ENCODE measurements around the gene HEPACAM2. TPM values are rescaled to one million over a fixed set of nuclear protein-coding genes. Genes with fewer than 3 reads are reported as not detected.

Gene HEPACAM2
- total and polyA plus RNA-seq, 2 of the 8 experiments (the other 6 are each of a cell fraction or from before 2014, with no cell fraction given) = not detected

- H2AFZ ChIP-seq (ENCODE audit: low read length) = no peak overlapping the region
- FAIRE-seq = peak; percentile 7
Measured at GRCh38 chr7:93245525-93246432, 19.5 kb upstream of the HEPACAM2 start.

More at GRCh38 chr7:93245525-93246432, 19.5 kb upstream of the HEPACAM2 start:
- no peaks in the 10 kb centered on the region for H3K27me3 ChIP-seq (replicated peaks in 1 of 4; ENCODE audit: control insufficient read depth in 3 of 4, extremely low read depth in 1 of 4, insufficient read depth in 3 of 4, low read length in 3 of 4)
- H3K9me3 ChIP-seq (ENCODE audit: insufficient read depth in 2 of 2, low read depth in 1 of 2, low read length in 1 of 2) = no peaks in the 10 kb centered on the region
- H3K18ac ChIP-seq (ENCODE audit: extremely low read depth, low read length) = no peak overlapping the region
- H3K56ac ChIP-seq (replicated peaks; ENCODE audit: insufficient read length, low read depth, low read length) = no peak overlapping the region
- H3K23ac ChIP-seq (ENCODE audit: insufficient read length) = no peak overlapping the region
- H4K20me1 ChIP-seq (replicated peaks in 1 of 2; ENCODE audit: control insufficient read depth in 1 of 2, insufficient read depth in 2 of 2, low read length in 2 of 2) = no peaks in the 10 kb centered on the region
- POLR2A ChIA-PET (ENCODE audit: partially characterized antibody) = interaction anchor here (1.5 kb wide), 1 partner anchor 14 kb away, joined by 3 read pairs; the partner anchor contains the start of gene VPS50
- 67% methylated on average over 9 of the region's 9 CpGs; no CpG with 5 or more reads in 1 of the 2 experiments for WGBS, 2 experiments (ENCODE audit: extremely low coverage in 1 of 2, insufficient coverage in 1 of 2, insufficient read length in 1 of 2, insufficient replicate concordance in 2 of 2, low coverage in 1 of 2, low lambda C conversion rate in 2 of 2, missing lambda C conversion rate in 1 of 2)
- H4K91ac ChIP-seq (replicated peaks; ENCODE audit: insufficient read length, low read length) = no peak overlapping the region
- H2AK5ac ChIP-seq (ENCODE audit: low read depth, low read length) = no peak overlapping the region
- no peaks in the 10 kb centered on the region for H3K36me3 ChIP-seq (ENCODE audit: control insufficient read depth in 2 of 4, insufficient read depth in 4 of 4, low read length in 3 of 4)
- no peaks in the 10 kb centered on the region for H3K79me2 ChIP-seq (ENCODE audit: control insufficient read depth in 1 of 2, insufficient read depth in 2 of 2, low read length in 2 of 2)
- H2BK15ac ChIP-seq (ENCODE audit: low read length) = no peak overlapping the region
- no peak overlapping the region for H3K4ac ChIP-seq (replicated peaks; ENCODE audit: insufficient read length, low read depth, low read length)
- no peak overlapping the region for H3K9ac ChIP-seq (replicated peaks in 1 of 4; ENCODE audit: extremely low read depth in 1 of 4, low read depth in 3 of 4, low read length in 3 of 4)
- H2BK5ac ChIP-seq (ENCODE audit: low read depth, low read length) = no peak overlapping the region
- H3K4me3 ChIP-seq (ENCODE audit: extremely low read depth in 1 of 4, insufficient read depth in 2 of 4, low read depth in 3 of 4, low read length in 4 of 4) = no peak overlapping the region
- H3K4me2 ChIP-seq (ENCODE audit: insufficient read depth in 1 of 2, low read depth in 2 of 2, low read length in 2 of 2) = no peak overlapping the region
- no peak overlapping the region for H2BK120ac ChIP-seq (replicated peaks; ENCODE audit: low read depth, low read length)
- H3K14ac ChIP-seq (ENCODE audit: insufficient read length) = no peak overlapping the region
- CTCF ChIA-PET (ENCODE audit: partially characterized antibody) = interaction anchor here (0.6 to 4.2 kb wide), 32 partner anchors 9 to 841 kb away, joined by 3 to 63 read pairs (median 4); partner anchors contain the start of genes HEPACAM2 and TFPI2
- no peaks in the 10 kb centered on the region for H3K79me1 ChIP-seq (ENCODE audit: low read depth, low read length)
- no peaks in the 10 kb centered on the region for H3K4me1 ChIP-seq (replicated peaks in 1 of 4; ENCODE audit: control insufficient read depth in 3 of 4, insufficient read depth in 4 of 4, low read length in 3 of 4)
- DNase-seq (ENCODE audit: low read depth in 1 of 2, low spot score in 2 of 2) = no peak
- H4K5ac ChIP-seq (ENCODE audit: insufficient read length, low read depth, low read length) = no peak overlapping the region
- no peaks in the 10 kb centered on the region for H3K23me2 ChIP-seq (ENCODE audit: low read depth, low read length)
- TF ChIP-seq RAD21 (IDR thresholded peaks at IDR 0.05 in 1 of 2, conservative IDR thresholded peaks at IDR 0.05 in 1 of 2; ENCODE audit: low read depth in 2 of 2, low read length in 2 of 2) (peak; percentile 63 to 71), RBBP5 (IDR thresholded peaks at IDR 0.05; ENCODE audit: borderline replicate concordance, low read depth, low read length) (no peak)
- TF ChIP-seq, protein P1, sequence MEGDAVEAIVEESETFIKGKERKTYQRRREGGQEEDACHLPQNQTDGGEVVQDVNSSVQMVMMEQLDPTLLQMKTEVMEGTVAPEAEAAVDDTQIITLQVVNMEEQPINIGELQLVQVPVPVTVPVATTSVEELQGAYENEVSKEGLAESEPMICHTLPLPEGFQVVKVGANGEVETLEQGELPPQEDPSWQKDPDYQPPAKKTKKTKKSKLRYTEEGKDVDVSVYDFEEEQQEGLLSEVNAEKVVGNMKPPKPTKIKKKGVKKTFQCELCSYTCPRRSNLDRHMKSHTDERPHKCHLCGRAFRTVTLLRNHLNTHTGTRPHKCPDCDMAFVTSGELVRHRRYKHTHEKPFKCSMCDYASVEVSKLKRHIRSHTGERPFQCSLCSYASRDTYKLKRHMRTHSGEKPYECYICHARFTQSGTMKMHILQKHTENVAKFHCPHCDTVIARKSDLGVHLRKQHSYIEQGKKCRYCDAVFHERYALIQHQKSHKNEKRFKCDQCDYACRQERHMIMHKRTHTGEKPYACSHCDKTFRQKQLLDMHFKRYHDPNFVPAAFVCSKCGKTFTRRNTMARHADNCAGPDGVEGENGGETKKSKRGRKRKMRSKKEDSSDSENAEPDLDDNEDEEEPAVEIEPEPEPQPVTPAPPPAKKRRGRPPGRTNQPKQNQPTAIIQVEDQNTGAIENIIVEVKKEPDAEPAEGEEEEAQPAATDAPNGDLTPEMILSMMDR (IDR thresholded peaks at IDR 0.05; ENCODE audit: control extremely low read depth in 1 of 3, insufficient read depth in 1 of 3, low read depth in 1 of 3, low read length in 3 of 3) = peak in 2 of 3 experiments; percentile 20 to 23; a peak in 2 of 4 replicates
- no peak overlapping the region for H3K27ac ChIP-seq (ENCODE audit: low read depth, low read length)
- H2BK20ac ChIP-seq (ENCODE audit: low read length) = no peak overlapping the region
- no peak overlapping the region for H2BK12ac ChIP-seq (ENCODE audit: low read depth, low read length)
- no peak overlapping the region for H4K8ac ChIP-seq (ENCODE audit: extremely low read depth, insufficient read depth, low read length)
